ENCODE results near the gene FUBP3. TPM values are rescaled to one million over a fixed set of nuclear protein-coding genes. Genes with fewer than 3 reads are reported as not detected.

Gene FUBP3
- total RNA-seq, 4 donors from 2014 or later, result 22.4 to 65.6 (median 38.6) TPM

- Histone ChIP-seq H3K27me3 (no peaks in the 10 kb centered on the region), H3K36me3 (no peaks in the 10 kb centered on the region), H3K9me3 (no peaks in the 10 kb centered on the region), H3K4me1 (no peaks in the 10 kb centered on the region), H3K27ac (no peak overlapping the region), H3K4me3 (no peak overlapping the region)
- intact Hi-C loops (cut with DNase I; ENCODE audit: low total_unique reads), result no loop called here
- TF ChIP-seq POLR2A (IDR thresholded peaks at IDR 0.05) (no peak), CTCF (IDR thresholded peaks at IDR 0.05) (no peak)
- DNase-seq, result no peak
Observed at GRCh38 chr9:130541533-130541932, 37.8 kb upstream of the FUBP3 start.

GRCh38 chr9:130542038-130542437 lies 37.3 kb upstream of the FUBP3 start:
- H3K4me3 ChIP-seq, result no peak overlapping the region
- H3K9me3 ChIP-seq, result no peaks in the 10 kb centered on the region
- no peaks in the 10 kb centered on the region for H3K27me3 ChIP-seq
- intact Hi-C loops (cut with DNase I; ENCODE audit: low total_unique reads), result no loop called here
- no peak overlapping the region for H3K27ac ChIP-seq
- TF ChIP-seq POLR2A (IDR thresholded peaks at IDR 0.05) (no peak), CTCF (IDR thresholded peaks at IDR 0.05) (no peak)
- no peak for DNase-seq
- no peaks in the 10 kb centered on the region for H3K4me1 ChIP-seq
- H3K36me3 ChIP-seq, result no peaks in the 10 kb centered on the region

- Histone ChIP-seq H3K27me3 (no peaks in the 10 kb centered on the region), H3K9me3 (no peaks in the 10 kb centered on the region), H3K36me3 (no peaks in the 10 kb centered on the region), H3K4me3 (no peak overlapping the region), H3K27ac (no peak overlapping the region), H3K4me1 (no peaks in the 10 kb centered on the region)
- intact Hi-C loops (cut with DNase I; ENCODE audit: low total_unique reads), result no loop called here
- DNase-seq, result no peak
- TF ChIP-seq CTCF (IDR thresholded peaks at IDR 0.05) (no peak), POLR2A (IDR thresholded peaks at IDR 0.05) (no peak)
Observed at GRCh38 chr9:130542457-130543228, 36.7 kb upstream of the FUBP3 start.

- no peaks in the 10 kb centered on the region for H3K36me3 ChIP-seq
Observed at GRCh38 chr9:130543368-130543767, 36.0 kb upstream of the FUBP3 start.

More at GRCh38 chr9:130543368-130543767, 36.0 kb upstream of the FUBP3 start:
- no peak for DNase-seq
- Histone ChIP-seq H3K4me3 (no peak overlapping the region), H3K27me3 (no peaks in the 10 kb centered on the region), H3K27ac (no peak overlapping the region), H3K9me3 (no peaks in the 10 kb centered on the region), H3K4me1 (no peaks in the 10 kb centered on the region)
- intact Hi-C loops (cut with DNase I; ENCODE audit: low total_unique reads), result no loop called here
- no peak for TF ChIP-seq POLR2A (IDR thresholded peaks at IDR 0.05)
- TF ChIP-seq CTCF (IDR thresholded peaks at IDR 0.05), result no peak

Measured in uterus (tissue), 4 donors.